WERI-Rb-1 (cell line): ENCODE data around the gene GNAQ.

Source experiments
- DNase-seq: peaks from one replicate; pipeline ENCODE4 v3.0.0-alpha.2; 2020
- H3K27ac ChIP-seq: fragments of 250-450 bp; sonication (Bioruptor Pico); 2 replicates; pipeline ENCODE4 v1.5.1; 2020; ENCODE audit warnings: mild to moderate bottlenecking, moderate library complexity
- H3K27me3 ChIP-seq: fragments of 250-450 bp; sonication (Bioruptor Pico); 2 replicates; pipeline ENCODE4 v1.5.1; 2021; ENCODE audit warnings: mild to moderate bottlenecking, low read depth, moderate library complexity; ENCODE audit not compliant: insufficient read depth, severe bottlenecking
- H3K36me3 ChIP-seq: fragments of 250-450 bp; sonication (Bioruptor Pico); 2 replicates; pipeline ENCODE4 v1.5.1; 2020; ENCODE audit warnings: mild to moderate bottlenecking, moderate library complexity
- H3K4me3 ChIP-seq: 2 replicates; pipeline ENCODE4 v1.5.1; 2011; ENCODE audit warnings: low read depth, mild to moderate bottlenecking, control low read depth, low read length
- H3K9me3 ChIP-seq: fragments of 250-450 bp; sonication (Bioruptor Pico); 2 replicates; pipeline ENCODE4 v1.5.1; 2021; ENCODE audit warnings: mild to moderate bottlenecking, moderate library complexity; ENCODE audit not compliant: severe bottlenecking
- CTCF ChIP-seq: IDR thresholded peaks from 2 replicates; pipeline ENCODE4 v1.5.1; 2011; ENCODE audit warnings: low read depth, mild to moderate bottlenecking, control low read depth, inconsistent platforms, low read length

The GNAQ gene

GRCh38 chr9:77946296-77946695 is 85.3 kb downstream of the GNAQ start:
- no peak overlapping the region for H3K4me3 ChIP-seq
- H3K27ac ChIP-seq = no peak overlapping the region
- H3K9me3 ChIP-seq = no peaks in the 10 kb centered on the region
- DNase-seq = no peak
- TF ChIP-seq CTCF = no peak
- H3K27me3 ChIP-seq = no peaks in the 10 kb centered on the region
- H3K36me3 ChIP-seq = no peaks in the 10 kb centered on the region

- Histone ChIP-seq H3K9me3 (no peaks in the 10 kb centered on the region), H3K27ac (no peak overlapping the region), H3K4me3 (no peak overlapping the region), H3K36me3 (no peaks in the 10 kb centered on the region), H3K27me3 (no peaks in the 10 kb centered on the region)
- TF ChIP-seq CTCF = no peak
- no peak for DNase-seq
Observed at GRCh38 chr9:77945798-77946197, 85.8 kb downstream of the GNAQ start.

- Histone ChIP-seq H3K36me3 (no peaks in the 10 kb centered on the region), H3K4me3 (no peak overlapping the region), H3K27ac (no peak overlapping the region), H3K27me3 (no peaks in the 10 kb centered on the region), H3K9me3 (no peaks in the 10 kb centered on the region)
- no peak for TF ChIP-seq CTCF
- DNase-seq = no peak
Observed at GRCh38 chr9:77944556-77945243, 86.9 kb downstream of the GNAQ start.

- H3K9me3 ChIP-seq = no peaks in the 10 kb centered on the region
- no peaks in the 10 kb centered on the region for H3K27me3 ChIP-seq
- H3K36me3 ChIP-seq = no peaks in the 10 kb centered on the region
- H3K4me3 ChIP-seq = no peak overlapping the region
- TF ChIP-seq CTCF = no peak
- H3K27ac ChIP-seq = no peak overlapping the region
- no peak for DNase-seq
Observed at GRCh38 chr9:77943057-77943456, 88.6 kb downstream of the GNAQ start.

GRCh38 chr9:77939149-77939668 is 92.4 kb downstream of the GNAQ start:
- Histone ChIP-seq H3K27me3 (no peaks in the 10 kb centered on the region), H3K36me3 (no peaks in the 10 kb centered on the region), H3K9me3 (no peaks in the 10 kb centered on the region), H3K4me3 (no peak overlapping the region), H3K27ac (no peak overlapping the region)
- DNase-seq = no peak
- TF ChIP-seq CTCF = no peak

GRCh38 chr9:77938163-77938562 is 93.4 kb downstream of the GNAQ start:
- TF ChIP-seq CTCF = no peak
- Histone ChIP-seq H3K36me3 (no peaks in the 10 kb centered on the region), H3K4me3 (no peak overlapping the region), H3K27ac (no peak overlapping the region), H3K27me3 (no peaks in the 10 kb centered on the region), H3K9me3 (no peaks in the 10 kb centered on the region)
- no peak for DNase-seq
